Stimulated activated CD4-positive, alpha-beta T cell treated with anti-CD3 and anti-CD28 coated beads, Interleukin-2, amount 100 ng/mL, for 48 hours (primary cell): ENCODE results near the gene BEST4.
"Not testable (repeated sequence)": the region's sequence is repeated elsewhere in the genome, so short reads cannot be mapped to it uniquely, and the experiment has no call there.

ENCODE experiments used
- DNase-seq, 2 donors: peaks; one replicate each; pipeline ENCODE4 v3.0.0-alpha.2; 2020

Gene BEST4

DNA sequence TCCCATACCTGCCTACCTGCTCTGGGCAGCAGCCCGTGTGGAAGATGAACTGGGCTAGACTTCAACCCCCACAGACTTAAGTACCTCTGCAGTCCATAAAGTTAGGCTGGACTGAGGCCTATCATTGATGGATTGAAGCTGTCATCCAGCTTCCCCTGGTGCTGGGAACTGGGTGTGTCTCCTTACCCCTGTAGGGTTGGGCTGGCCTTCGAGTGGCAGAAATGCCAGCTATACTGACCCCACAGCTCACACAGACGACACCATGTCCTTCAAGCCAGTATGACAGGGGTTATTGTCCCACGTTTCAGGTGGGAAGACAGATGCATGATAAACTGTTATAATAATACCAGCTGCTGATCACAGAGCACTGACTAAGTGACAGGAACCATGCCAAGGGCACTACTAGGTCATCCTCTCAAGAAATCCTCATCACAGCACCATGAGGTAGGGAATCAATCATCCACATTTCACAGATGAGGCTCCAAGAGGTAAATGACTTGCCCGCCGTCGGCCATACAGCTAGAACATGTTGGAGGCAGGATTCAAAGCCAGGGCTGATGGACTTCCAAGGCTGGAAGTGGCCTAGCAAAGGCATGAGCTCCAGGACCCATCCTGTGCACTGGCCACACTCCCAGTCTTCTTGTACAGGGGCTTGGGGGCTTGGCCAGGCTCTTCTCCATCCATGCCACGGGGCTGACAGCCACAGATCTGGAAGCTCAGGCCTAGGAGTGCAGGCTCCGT lies at the start of gene BEST4:
TSS of gene BEST4 (minus strand) at position 51 of the 741 bp plus-strand sequence. CDS start 465 bp downstream, outside the sequence.
- DNase-seq: no peak

DNA sequence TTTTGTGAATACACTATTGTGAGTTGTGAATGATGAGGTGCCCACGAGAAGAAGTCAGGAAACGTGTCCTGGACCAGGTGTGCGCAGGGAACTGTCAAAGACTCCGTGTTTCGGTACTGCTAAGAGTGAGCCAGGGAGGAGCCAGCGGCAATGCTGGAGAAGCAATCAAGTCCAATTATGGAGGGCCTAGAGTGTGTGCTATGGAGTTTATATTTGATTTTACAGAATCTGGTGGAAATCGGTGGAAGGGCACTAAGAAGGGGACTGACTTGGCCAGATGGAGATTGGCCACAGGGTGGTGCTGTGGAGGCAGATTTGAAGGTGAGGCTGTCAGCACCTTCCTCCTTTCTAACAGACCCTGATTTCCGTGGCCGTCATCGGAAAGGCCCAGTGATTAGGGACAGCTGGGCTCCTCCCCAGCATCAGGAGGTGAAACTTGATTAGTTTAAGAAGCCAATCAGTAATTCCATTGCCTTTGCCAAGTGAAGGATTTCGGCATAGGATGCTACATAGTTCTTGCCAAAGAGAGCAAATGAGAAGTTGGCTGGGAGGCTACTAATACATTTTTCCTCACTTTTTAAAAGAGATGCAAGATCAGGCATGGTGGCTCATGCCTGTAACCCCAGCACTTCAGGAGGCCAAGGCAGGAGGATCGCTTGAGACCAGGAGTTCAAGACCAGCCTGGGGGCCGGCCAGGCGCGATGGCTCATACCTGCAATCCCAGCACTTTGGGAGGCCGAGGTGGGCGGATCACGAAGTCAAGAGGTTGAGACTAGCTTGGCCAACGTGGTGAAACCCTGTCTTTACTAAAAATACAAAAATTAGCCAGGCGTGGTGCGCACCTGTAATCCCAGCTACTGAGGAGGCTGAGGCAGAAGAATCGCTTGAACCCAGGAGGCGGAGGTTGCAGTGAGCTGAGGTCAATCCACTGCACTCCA lies 48.0 kb upstream of the BEST4 start:
- peak; percentile 89 to 92 for DNase-seq

DNA sequence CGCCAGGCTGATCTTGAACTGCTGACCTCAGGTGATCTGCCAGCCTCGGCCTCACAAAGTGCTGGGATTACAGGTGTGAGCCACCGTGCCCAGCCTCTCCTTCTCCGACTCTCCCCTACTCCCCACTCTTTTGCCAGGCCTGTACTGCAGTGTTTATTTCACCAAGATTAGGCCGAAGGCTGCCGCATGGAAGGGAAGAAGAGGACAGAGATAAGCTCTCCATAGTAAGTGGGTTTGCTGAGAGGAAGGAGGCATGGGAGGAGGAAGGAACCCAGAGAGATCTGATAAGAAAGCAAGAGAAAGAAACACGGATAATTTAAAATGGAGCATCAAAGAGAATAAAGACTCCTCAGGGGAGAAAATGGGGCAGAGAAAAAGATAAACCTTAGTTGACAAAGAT lies 46.4 kb upstream of the BEST4 start:
- no peak for DNase-seq

DNA sequence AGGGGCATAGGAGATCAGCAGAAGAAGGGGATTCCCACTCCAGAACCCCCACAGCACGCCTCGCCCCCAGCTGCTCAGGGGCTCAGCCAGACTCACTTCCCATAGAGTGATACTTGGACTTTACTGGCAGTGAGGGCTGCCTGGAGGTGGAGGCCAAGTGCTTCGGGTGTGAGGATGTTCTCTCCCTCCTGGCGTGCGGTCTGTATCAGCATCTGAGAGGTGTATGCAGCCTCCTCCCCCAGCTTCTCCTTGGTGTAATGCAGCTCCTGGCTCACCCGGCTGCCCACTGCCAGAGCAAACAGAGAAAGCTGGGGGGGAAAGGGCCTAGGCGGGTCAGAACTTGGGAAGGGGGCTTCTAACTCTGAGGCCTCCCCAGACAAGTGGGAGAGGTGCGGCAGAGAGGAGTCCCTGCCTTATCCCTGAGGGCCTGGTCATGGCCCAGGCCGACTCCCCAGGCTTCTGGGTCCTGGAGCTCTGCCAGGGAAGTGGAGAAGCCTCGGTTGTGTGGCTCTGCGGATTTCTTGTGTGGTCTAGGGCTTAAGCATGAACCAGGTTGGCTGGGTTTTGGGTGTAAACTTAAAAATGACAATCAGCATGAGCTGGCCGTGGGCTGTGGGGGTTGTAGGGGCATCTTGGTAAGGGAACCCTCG lies 44.2 kb upstream of the BEST4 start:
- DNase-seq: no peak

DNA sequence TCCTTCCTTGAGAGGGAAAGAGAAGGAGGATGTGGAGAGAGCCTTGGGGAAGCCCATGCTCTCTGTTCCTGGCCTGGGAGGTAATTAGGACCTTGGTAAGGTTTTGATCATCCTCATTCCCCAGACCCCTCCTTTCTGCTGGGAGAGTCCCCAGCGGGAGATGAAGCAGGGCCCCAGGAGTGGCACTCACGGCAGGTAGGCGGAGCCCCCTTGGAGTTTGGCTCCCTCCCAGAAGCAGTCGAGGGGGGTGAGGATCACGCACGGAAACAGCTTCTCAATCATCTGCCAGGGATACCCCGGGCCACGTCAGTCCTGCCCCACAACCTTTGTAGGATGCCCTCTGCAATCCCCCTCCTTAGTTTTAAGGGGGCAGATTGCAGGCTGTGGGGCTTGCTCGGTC lies 43.5 kb upstream of the BEST4 start:
- DNase-seq: no peak

DNA sequence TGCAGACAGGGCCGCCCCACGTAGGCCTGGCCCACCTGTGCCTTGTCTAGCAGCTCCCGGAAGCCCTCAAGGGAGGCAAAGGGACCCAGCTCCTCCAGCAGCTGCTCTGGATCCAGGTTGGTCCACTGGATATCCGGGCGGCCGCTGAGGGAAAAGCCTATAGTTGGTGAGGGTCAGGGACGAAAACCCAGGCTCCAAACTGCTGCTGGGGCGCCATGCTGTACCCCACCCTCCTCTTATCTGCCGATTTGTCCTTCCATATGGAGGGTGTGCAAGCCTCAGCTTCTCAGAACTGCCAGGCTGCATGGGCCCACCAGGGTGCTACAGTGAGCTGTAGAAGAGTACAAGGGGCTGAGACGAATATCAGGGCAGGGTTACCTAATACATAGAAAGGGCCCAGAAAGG lies 42.9 kb upstream of the BEST4 start:
- no peak for DNase-seq

DNA sequence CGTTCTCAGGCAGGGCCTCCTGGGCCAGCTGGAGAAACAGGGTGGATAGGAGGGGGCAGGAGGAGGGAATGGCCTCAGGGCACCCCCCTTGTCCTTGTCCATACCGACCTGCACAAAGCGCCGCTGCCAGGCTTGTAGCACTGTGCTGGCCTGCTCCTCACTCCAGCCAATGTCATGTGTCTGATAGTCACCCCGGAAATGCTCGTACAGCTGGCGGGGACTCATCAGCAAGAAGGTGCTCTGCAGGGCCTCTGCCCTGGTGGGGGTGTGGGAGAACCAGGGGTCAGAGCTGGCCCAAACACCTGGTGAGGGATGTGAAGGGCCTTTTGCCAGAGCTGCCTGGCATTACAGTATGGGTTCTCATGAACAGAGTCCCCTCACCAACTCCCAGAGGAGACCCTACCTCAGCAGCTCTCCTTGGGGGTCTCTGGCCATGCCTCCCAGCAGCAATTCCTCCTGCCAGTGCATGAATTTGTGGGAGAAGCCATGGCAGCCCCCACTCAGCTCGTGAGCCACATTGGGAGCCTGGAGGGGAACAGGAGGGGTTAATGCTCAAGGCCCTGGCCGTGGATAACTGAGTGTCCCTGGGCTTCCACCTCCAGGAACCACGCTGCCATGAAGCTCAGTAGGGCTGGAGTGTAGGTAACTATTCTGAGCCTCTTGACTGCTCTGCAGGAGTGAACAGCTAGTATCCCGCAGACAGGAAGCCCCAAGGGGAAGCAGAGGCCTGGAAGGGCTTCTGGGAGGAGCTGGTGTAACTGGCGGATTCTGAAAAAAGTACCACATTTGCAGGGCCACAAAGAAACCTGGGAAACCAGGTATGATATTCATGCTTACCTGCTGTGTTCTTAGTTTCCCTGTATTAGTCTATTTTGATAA lies 41.8 kb upstream of the BEST4 start:
- DNase-seq: no peak

DNA sequence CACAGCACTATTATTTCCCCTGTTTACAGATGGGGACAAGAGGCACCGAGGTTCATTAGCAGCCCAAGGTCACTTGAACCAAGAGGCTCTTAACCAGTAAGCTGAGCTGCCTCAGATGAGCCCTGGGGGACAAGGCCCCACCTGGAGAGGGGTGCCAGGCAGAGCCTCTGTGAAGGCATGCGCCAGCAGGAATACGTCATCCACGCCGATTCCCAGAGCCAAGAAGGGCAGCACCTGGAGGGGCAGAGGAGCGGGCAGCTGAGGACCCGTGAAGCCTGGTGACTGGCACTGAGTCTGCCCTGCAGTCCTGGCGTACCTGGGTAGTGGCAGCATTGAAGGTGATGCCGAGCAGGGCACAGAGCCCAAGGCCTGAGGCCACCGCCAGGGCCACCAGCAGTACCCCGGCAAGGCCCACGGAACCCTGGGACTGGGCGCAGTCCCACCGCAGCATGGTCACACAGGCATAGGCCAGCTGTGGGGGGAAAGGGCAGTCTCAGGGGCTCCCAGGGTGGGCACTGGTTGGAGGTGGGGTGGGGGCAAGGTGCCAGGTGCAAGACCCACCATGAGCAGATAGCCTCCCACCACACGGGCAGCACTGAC lies 41.0 kb upstream of the BEST4 start:
- no peak for DNase-seq

DNA sequence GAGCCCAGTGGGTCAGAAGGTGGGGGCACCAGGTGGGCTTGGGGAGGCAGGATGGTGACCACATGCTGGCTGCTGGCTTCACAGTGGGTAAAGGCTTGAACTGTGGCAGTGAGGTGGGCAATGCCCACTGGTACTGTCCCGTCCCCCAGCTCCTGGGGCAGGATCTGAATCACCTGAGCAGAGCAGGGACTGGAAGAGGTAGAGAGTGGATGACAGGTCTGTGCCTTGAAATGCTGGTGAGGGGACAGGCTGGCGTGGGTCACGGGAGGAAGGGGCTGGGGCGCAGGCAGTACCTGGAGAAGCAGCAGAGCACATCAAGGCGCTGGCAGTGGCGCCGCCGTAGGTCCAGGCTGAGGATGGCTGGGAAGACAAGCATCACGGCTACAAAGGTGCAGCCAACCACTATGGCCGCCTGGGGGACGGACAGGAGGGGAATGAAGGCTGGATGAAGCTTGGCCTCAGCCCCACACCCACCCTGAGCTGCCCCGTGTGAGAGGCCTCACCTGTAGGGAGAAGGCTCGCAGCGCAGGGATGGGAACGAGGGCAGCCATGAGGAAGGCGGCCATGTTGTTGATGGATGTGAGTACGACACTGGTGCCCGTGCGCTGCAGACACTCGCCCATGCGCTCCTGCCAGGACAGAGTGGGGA lies 40.2 kb upstream of the BEST4 start:
- no peak for DNase-seq

DNA sequence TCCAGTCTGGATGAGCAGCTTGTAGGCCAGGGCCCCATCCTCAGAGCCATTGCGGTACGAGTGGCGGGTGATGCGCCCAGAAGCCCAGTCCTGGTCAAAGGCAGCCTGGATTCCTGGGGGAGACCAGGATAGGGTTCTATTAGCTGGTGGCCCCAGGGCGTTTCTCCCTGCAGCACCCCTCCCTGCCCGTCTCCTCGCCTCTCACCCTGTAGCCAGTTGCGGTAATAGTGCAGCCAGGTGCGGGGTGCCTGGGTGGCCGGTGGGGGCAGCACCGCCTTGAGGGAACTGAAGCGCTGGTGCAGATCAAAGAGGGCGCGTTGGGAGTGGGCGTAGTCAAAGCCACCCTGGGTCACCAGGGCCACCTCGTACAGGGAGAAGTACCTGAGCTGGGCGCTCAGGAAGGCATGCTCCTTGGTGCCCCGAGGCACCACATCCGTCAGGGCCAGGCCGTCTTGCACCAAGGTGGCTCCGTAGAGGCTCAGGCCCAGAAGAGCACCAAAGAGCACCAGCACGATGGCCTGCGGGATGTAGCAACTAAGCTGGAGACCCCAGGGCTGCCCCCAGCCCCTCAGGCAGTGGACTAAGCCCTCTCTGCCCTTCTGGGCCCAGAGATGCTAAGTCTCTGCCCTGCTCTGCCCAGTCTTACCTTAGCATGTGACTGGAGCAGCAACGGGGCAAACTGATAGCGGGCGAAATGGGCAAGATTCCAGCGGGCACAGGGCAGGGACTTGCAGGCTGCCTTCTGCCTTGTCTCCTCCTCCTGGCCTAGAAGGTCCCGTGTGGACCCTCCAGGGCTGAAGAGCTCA lies 39.4 kb upstream of the BEST4 start:
- no peak for DNase-seq

DNA sequence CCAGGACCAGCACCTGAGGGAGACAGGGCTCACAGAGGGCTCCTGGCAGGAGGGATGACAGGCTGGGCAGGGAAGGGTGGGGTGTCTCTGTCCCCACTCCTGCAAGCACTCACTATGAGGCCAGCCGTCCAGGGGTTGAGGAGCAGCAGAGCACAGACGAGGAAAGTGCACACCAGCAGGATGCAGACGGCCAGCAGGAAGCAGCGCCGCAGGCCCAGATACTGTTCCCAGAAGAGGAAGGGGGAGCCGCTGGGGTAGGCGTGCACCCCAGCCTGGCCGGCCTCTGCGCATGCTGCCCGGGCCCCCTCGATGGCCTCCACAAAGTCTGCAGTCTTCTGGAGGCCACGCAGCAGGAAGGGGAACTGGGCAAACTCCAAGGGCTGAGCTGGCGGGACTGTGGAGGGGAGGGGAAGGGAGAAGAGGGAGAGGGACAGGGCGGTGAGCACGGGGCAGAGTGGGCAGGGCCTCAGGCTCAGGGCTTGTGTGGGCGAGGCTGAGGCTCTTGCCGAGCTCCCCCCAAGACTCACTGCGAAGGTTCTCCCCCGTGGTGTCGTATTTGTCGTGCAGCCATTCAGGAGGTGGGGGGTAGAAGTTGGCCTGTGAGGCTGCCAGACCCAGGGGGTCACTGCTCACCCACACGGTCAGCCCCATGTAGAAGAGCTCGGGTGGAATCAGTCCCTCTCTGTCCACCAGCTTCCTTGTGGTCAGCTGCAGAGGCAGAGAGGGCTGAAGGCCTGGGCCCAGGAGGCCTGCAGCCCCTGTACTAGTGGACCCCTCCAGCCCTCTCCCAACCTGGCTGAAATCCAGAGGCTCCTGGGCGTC lies 38.6 kb upstream of the BEST4 start:
- DNase-seq: no peak

DNA sequence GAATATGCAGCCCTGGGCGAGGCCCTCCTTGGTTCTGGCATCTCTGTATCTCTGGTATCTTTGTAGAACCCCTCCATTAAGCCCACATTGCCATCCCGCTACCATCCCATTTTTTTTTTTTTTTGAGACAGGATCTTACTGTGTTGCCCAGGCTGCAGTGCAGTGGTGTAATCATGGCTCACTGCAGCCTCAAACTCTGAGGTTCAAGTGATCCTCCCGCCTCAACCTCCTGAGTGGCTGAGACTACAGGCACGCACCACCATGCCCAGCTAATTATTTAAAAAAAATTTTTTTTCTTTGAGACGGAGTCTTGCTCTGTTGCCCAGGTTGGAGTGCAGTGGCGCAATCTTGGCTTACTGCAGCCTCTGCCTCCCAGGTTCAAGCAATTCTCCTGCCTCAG lies 36.4 kb upstream of the BEST4 start:
- DNase-seq: not testable (repeated sequence)

DNA sequence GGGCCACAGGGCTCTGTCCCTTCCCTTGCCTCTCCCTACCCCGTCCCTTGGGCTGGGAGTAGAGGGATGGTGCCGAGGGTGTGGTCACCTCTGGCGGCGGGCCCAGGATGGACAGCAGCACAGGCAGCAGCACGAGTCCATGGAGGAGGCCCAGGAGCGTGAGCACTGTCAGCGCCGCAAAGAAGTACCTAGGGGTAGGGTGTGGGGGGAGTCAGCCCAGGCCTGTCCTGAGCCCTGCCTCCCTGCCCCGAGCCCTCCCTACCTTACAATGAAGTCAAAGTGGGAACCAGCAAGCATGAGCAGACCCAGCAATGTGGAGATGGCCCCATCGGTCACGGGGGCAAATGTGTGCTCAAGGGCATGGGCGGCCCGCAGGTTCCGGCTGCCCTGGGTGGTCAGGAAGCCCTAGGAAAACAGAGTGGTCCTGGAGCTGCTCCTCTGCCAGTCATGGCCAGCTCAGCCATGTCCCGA lies 35.0 kb upstream of the BEST4 start:
- DNase-seq: no peak

DNA sequence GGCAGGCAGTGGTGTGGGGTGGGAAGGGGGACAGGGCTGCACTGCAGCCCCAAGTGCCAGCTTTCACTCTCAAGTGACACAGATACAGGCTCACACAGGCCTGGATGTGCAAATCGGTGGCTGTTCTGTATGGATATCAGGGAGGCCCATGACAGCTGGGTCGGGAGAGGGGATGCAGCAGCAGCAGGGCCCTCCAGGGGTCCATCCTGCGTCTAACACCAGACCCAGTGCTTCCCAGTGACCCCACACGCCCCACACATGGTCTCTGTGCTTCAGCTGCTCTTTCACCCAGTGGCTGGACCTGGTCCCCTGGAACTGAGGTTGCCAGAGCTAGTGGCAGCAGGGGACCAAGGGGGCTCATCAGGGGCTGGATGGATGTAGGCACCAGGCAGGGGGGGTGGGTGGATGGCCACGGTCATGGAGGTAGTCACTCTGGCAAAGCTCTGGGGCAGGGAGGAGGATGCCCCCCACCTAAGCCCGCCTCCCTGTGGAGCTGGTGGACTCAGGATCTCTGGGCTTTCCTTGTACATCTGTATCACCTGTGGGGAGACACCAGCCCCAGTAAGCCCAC lies 34.2 kb upstream of the BEST4 start:
- no peak for DNase-seq

DNA sequence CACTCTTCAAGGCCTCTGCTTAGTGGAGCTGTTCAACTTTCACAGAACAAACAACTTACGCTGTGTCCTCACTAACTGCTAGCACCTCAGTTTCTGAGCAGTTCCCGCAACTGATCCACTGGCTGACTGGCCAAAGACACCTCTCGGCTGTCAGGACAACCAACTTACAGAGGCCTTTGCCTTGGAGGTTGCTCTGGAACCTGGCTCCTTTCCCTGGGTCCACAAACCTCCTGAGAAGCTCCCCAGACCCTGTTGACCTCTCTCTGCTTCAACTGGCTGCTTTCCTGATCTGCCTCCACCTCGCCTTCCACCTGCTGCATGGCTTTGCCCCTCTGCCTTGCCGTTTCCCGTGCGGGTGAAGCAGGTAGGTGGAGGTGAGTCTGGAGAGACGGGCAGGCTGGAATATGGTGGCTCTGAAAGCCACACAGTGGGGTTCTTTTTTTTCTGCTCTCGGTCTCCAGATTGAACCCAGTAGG lies 33.3 kb upstream of the BEST4 start:
- no peak for DNase-seq

DNA sequence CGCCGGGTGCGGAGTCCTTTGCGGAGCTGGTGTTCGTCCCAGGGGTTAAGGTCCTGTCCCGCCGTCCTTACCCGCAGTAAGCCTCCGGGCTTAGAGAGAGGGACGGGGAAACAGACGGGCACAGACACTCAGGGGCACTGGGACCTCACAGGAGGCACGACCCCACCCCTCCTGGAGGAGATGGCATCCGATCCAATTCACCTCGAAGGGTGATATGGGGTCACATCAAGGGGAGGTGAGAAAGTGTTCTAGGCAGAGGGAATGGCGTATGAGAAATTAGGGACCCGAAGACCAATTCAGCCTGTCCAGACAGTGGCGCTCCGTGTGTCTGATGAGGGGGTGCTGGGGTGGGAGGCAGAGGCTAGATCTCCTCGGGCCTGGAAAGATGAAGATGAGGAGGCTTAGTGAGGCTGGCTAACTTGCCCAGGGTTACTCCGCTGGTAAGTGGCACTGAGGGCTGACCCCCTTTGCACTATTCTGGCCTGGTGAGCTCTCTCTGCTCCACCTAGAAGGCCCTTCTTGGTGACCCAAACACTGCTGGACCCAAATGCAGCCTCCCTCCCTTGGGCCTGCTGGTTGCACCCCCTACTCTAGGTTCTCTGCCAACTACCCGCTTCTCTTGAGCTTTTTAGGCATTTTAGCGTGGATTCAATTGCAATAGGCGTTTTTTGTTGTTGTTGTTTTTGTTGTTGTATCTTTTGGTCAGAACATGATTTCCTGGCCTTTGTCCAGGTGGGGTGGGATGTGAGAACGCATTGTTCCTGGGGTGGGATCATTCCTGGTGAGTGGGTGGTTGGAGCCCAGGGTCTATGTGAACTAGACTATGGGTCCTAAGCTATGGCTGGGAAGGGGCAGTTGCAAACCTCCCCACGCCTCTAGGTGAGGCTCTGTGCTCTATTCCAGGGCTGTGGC lies 32.6 kb upstream of the BEST4 start:
- no peak for DNase-seq

DNA sequence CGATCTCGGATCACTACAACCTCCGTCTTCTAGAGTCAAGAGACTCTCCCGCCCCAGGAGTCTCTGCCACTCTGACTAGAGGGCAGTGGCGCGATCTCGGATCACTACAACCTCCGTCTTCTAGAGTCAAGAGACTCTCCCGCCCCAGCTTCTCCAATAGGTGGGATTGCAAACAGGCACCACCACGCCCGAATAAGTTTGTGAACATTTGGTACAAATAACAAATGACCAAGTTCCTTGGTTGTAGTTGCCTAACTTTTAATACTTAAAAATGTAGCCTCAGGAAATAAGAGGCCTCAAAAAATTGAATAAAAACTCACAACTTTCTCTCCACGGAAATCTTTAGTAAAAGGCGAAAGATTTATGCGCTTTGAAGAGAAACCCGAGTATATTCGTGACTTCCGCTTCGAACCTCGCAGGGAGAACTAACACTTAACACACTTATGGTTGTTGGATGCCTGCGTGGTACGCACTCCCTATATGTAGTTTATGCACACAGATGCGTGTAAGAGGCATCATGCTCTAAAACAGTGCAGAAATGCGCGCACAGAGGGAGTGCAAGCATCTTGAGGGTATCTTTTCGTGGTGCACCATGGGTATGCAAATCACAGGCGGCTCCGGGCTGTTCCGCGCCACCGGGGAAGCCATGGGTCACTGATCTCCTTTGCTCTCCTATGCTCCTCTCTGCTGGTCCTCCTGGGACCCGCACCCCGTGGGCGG lies 31.8 kb upstream of the BEST4 start:
- peak; percentile 75 to 79 for DNase-seq
